Activated naive CD8-positive, alpha-beta T cell treated with anti-CD3 and anti-CD28 coated beads, Interleukin-2, amount 10 ng/mL, durations not matched to agents 7 days and 5 days (primary cell): ENCODE data around the gene VWDE. TPM values are rescaled to one million over a fixed set of nuclear protein-coding genes. Genes with fewer than 3 reads are reported as not detected.

Experiments
- ATAC-seq: fragments of 150-1000 bp; cut with Tn5 transposase; one replicate; pipeline ENCODE4 v1.10.0; 2021; ENCODE audit warnings: low read depth, moderate library complexity
- POLR2A ChIA-PET: fragments of 350-600 bp; sonication (Branson Sonifier 250); formaldehyde crosslinking; loops from one replicate; lab custom pipeline; 2021; ENCODE audit warnings: antibody characterized with exemption; lab: Charles Lee
- DNase-seq: peaks from one replicate; pipeline ENCODE4 v3.0.0; 2021
- H3K27ac Mint-ChIP-seq: one replicate; pipeline ENCODE4 v1.8.0; 2022; ENCODE audit warnings: mild to moderate bottlenecking, mixed read lengths
- H3K27me3 Mint-ChIP-seq: one replicate; pipeline ENCODE4 v1.8.0; 2022; ENCODE audit warnings: mild to moderate bottlenecking, moderate library complexity, mixed read lengths
- H3K36me3 Mint-ChIP-seq: one replicate; pipeline ENCODE4 v1.8.0; 2021; ENCODE audit warnings: mild to moderate bottlenecking, mixed read lengths
- H3K4me1 Mint-ChIP-seq: one replicate; pipeline ENCODE4 v1.8.0; 2021; ENCODE audit warnings: mixed read lengths
- H3K4me3 Mint-ChIP-seq: one replicate; pipeline ENCODE4 v1.8.0; 2022; ENCODE audit warnings: mild to moderate bottlenecking, moderate library complexity, mixed read lengths
- H3K9me3 Mint-ChIP-seq: one replicate; pipeline ENCODE4 v1.8.0; 2021; ENCODE audit warnings: mixed read lengths
- total RNA-seq, 2 experiments: library from RNA; stranded (reverse); gene quantifications; one replicate each; pipeline ENCODE4 v1.2.3, GENCODE V29; 2021

The VWDE gene
- total RNA-seq, 2 experiments from 2014 or later, result 4.8 to 5.5 TPM

GRCh38 chr7:12314199-12314598 is 89.5 kb downstream of the VWDE start:
- Mint-ChIP-seq H3K36me3 (peaks cover 33% of the 10 kb centered on the region), H3K4me3 (peak overlapping the region; percentile 53), H3K27ac (peak overlapping the region; percentile 54), H3K27me3 (no peaks in the 10 kb centered on the region), H3K4me1 (peaks cover 19% of the 10 kb centered on the region), H3K9me3 (peaks cover 7% of the 10 kb centered on the region)
- DNase-seq (no peak), ATAC-seq (peak; percentile 93)
- POLR2A ChIA-PET, result interaction anchor here (1.6 to 1.7 kb wide), 2 partner anchors 56 to 103 kb away, joined by 5 to 11 read pairs; partner anchors contain the start of gene TMEM106B

- POLR2A ChIA-PET, result no interaction called here
- peaks cover 11% of the 10 kb centered on the region for H3K9me3 Mint-ChIP-seq
- H3K36me3 Mint-ChIP-seq, result peaks cover 20% of the 10 kb centered on the region
- H3K4me3 Mint-ChIP-seq, result no peak overlapping the region
- H3K27ac Mint-ChIP-seq, result no peak overlapping the region
- no peak for DNase-seq
- ATAC-seq, result no peak
- no peaks in the 10 kb centered on the region for H3K27me3 Mint-ChIP-seq
- peaks cover 16% of the 10 kb centered on the region for H3K4me1 Mint-ChIP-seq
These were observed 98.2 kb downstream of the VWDE start for GRCh38 chr7:12305502-12305901.

- H3K4me3 Mint-ChIP-seq, result peak overlapping the region; percentile 22
- H3K27ac Mint-ChIP-seq, result peak overlapping the region; percentile 47
- peak; percentile 47 for ATAC-seq
- H3K4me1 Mint-ChIP-seq, result peaks cover 16% of the 10 kb centered on the region
- peaks cover 14% of the 10 kb centered on the region for H3K9me3 Mint-ChIP-seq
- no peaks in the 10 kb centered on the region for H3K27me3 Mint-ChIP-seq
- POLR2A ChIA-PET, result no interaction called here
- H3K36me3 Mint-ChIP-seq, result peaks cover 18% of the 10 kb centered on the region
- no peak for DNase-seq
These were observed 100.2 kb downstream of the VWDE start for GRCh38 chr7:12303495-12303894.

- DNase-seq (no peak), ATAC-seq (peak; percentile 68)
- Mint-ChIP-seq H3K9me3 (peaks cover 14% of the 10 kb centered on the region), H3K36me3 (peaks cover 18% of the 10 kb centered on the region), H3K4me3 (no peak overlapping the region), H3K4me1 (peaks cover 17% of the 10 kb centered on the region), H3K27ac (peak overlapping the region; percentile 54), H3K27me3 (no peaks in the 10 kb centered on the region)
- POLR2A ChIA-PET, result no interaction called here
These were observed 100.6 kb downstream of the VWDE start for GRCh38 chr7:12303062-12303461.

GRCh38 chr7:12300415-12300814 is 103.2 kb downstream of the VWDE start:
- Mint-ChIP-seq H3K27ac (no peak overlapping the region), H3K27me3 (no peaks in the 10 kb centered on the region), H3K4me3 (no peak overlapping the region), H3K4me1 (peaks cover 22% of the 10 kb centered on the region), H3K36me3 (peaks cover 13% of the 10 kb centered on the region), H3K9me3 (peaks cover 8% of the 10 kb centered on the region)
- DNase-seq, result no peak
- POLR2A ChIA-PET, result no interaction called here
- no peak for ATAC-seq

- POLR2A ChIA-PET, result interaction anchor here (1.2 kb wide), 2 partner anchors 40 to 88 kb away, joined by 3 to 4 read pairs; partner anchors contain the start of gene TMEM106B
- ATAC-seq (no peak), DNase-seq (no peak)
- H3K9me3 Mint-ChIP-seq, result peaks cover 5% of the 10 kb centered on the region
- peaks cover 22% of the 10 kb centered on the region for H3K4me1 Mint-ChIP-seq
- H3K4me3 Mint-ChIP-seq, result no peak overlapping the region
- no peak overlapping the region for H3K27ac Mint-ChIP-seq
- H3K36me3 Mint-ChIP-seq, result peaks cover 6% of the 10 kb centered on the region
- no peaks in the 10 kb centered on the region for H3K27me3 Mint-ChIP-seq
These were observed 104.3 kb downstream of the VWDE start for GRCh38 chr7:12299367-12299766.

- H3K27ac Mint-ChIP-seq, result peak overlapping the region; percentile 59
- H3K4me1 Mint-ChIP-seq, result peaks cover 12% of the 10 kb centered on the region
- ATAC-seq (peak; percentile 73), DNase-seq (no peak)
- POLR2A ChIA-PET, result interaction anchor here (2.6 kb wide), 1 partner anchor 86 kb away, joined by 12 read pairs; the partner anchor contains the start of gene TMEM106B
- peaks cover 3% of the 10 kb centered on the region for H3K36me3 Mint-ChIP-seq
- peaks cover 3% of the 10 kb centered on the region for H3K9me3 Mint-ChIP-seq
- H3K4me3 Mint-ChIP-seq, result no peak overlapping the region
- no peaks in the 10 kb centered on the region for H3K27me3 Mint-ChIP-seq
These were observed 106.2 kb downstream of the VWDE start for GRCh38 chr7:12297283-12298108.

GRCh38 chr7:12296051-12296570 is 107.6 kb downstream of the VWDE start:
- H3K27ac Mint-ChIP-seq, result no peak overlapping the region
- ATAC-seq (no peak), DNase-seq (no peak)
- H3K4me1 Mint-ChIP-seq, result peaks cover 11% of the 10 kb centered on the region
- POLR2A ChIA-PET, result interaction anchor here (2.6 kb wide), 1 partner anchor 85 kb away, joined by 12 read pairs; the partner anchor contains the start of gene TMEM106B
- no peak overlapping the region for H3K4me3 Mint-ChIP-seq
- peaks cover 3% of the 10 kb centered on the region for H3K36me3 Mint-ChIP-seq
- H3K27me3 Mint-ChIP-seq, result no peaks in the 10 kb centered on the region
- H3K9me3 Mint-ChIP-seq, result peaks cover 3% of the 10 kb centered on the region

- POLR2A ChIA-PET, result no interaction called here
- no peak overlapping the region for H3K4me3 Mint-ChIP-seq
These were observed 109.0 kb downstream of the VWDE start for GRCh38 chr7:12294701-12295100.

GRCh38 chr7:12291870-12292269 is 111.8 kb downstream of the VWDE start:
- DNase-seq (no peak), ATAC-seq (no peak)
- Mint-ChIP-seq H3K4me1 (no peaks in the 10 kb centered on the region), H3K27me3 (no peaks in the 10 kb centered on the region), H3K9me3 (peaks cover 11% of the 10 kb centered on the region), H3K27ac (no peak overlapping the region), H3K36me3 (peaks cover 10% of the 10 kb centered on the region), H3K4me3 (no peak overlapping the region)
- POLR2A ChIA-PET, result no interaction called here

More at GRCh38 chr7:12294701-12295100, 109.0 kb downstream of the VWDE start:
- peaks cover 6% of the 10 kb centered on the region for H3K9me3 Mint-ChIP-seq
- ATAC-seq (no peak), DNase-seq (no peak)
- peaks cover 4% of the 10 kb centered on the region for H3K36me3 Mint-ChIP-seq
- H3K4me1 Mint-ChIP-seq, result peaks cover 8% of the 10 kb centered on the region
- no peak overlapping the region for H3K27ac Mint-ChIP-seq
- no peaks in the 10 kb centered on the region for H3K27me3 Mint-ChIP-seq

GRCh38 chr7:12290761-12291160 is 112.9 kb downstream of the VWDE start:
- Mint-ChIP-seq H3K4me3 (no peak overlapping the region), H3K27ac (no peak overlapping the region), H3K4me1 (no peaks in the 10 kb centered on the region), H3K27me3 (no peaks in the 10 kb centered on the region), H3K9me3 (peaks cover 11% of the 10 kb centered on the region), H3K36me3 (peaks cover 10% of the 10 kb centered on the region)
- no peak for DNase-seq
- no peak for ATAC-seq
- POLR2A ChIA-PET, result interaction anchor here (0.5 kb wide), 1 partner anchor 95 kb away, joined by 4 read pairs; no protein-coding TSS in a partner anchor

GRCh38 chr7:12289996-12290395 is 113.7 kb downstream of the VWDE start:
- no peak overlapping the region for H3K4me3 Mint-ChIP-seq
- POLR2A ChIA-PET, result no interaction called here
- peaks cover 11% of the 10 kb centered on the region for H3K9me3 Mint-ChIP-seq
- peaks cover 10% of the 10 kb centered on the region for H3K36me3 Mint-ChIP-seq
- H3K4me1 Mint-ChIP-seq, result no peaks in the 10 kb centered on the region
- no peaks in the 10 kb centered on the region for H3K27me3 Mint-ChIP-seq
- no peak for DNase-seq
- H3K27ac Mint-ChIP-seq, result no peak overlapping the region
- no peak for ATAC-seq

- H3K27ac Mint-ChIP-seq, result no peak overlapping the region
- peaks cover 10% of the 10 kb centered on the region for H3K36me3 Mint-ChIP-seq
- H3K27me3 Mint-ChIP-seq, result no peaks in the 10 kb centered on the region
- POLR2A ChIA-PET, result no interaction called here
- DNase-seq (no peak), ATAC-seq (no peak)
- no peak overlapping the region for H3K4me3 Mint-ChIP-seq
- peaks cover 3% of the 10 kb centered on the region for H3K4me1 Mint-ChIP-seq
- H3K9me3 Mint-ChIP-seq, result peaks cover 11% of the 10 kb centered on the region
These were observed 115.8 kb downstream of the VWDE start for GRCh38 chr7:12287901-12288300.
